GM03348 (cell line): ENCODE data around the gene CARD9.

Experiments used
- DNase-seq: peaks from one replicate; pipeline ENCODE4 v3.0.0; 2012; ENCODE audit warnings: low spot score

The CARD9 gene

DNA sequence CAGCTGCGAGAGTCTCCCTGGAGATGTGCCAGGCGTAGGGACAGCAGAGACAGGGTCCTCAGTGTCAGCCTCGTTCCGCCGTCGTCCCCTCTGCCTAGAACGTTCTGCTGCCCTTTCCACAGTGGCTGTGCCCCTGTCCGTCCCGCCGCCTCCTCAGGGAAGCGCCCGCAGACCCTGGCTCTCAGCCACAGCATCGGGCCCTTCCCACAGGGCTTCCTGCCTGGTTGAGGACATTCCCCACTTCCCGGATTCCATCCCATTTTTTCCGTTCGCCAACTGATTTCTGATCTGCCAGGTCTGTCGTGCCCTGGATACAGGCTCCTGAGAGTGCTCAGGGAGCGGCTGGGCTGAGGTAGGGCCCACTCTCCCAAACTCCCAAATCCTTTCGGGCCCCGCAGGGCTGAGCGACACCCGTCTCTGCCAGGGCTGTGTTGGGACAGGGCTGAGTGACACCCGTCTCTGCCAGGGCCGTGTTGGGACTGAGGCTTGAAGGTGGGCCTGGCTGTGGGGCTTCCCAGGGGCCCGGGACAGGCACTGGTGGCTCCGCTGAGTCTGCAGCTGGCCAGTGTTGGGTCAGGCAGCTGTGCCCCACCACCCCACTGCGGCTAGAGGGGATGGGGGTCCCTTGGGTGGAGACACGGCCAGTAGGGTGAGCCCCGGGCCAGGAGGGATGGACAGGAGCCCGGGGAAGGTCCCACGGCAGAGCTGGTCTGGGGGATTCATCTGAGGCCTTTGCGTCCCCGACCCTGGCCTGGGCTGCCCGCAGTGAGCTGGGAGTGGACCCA lies 25.8 kb downstream of the CARD9 start:
- DNase-seq = no peak

DNA sequence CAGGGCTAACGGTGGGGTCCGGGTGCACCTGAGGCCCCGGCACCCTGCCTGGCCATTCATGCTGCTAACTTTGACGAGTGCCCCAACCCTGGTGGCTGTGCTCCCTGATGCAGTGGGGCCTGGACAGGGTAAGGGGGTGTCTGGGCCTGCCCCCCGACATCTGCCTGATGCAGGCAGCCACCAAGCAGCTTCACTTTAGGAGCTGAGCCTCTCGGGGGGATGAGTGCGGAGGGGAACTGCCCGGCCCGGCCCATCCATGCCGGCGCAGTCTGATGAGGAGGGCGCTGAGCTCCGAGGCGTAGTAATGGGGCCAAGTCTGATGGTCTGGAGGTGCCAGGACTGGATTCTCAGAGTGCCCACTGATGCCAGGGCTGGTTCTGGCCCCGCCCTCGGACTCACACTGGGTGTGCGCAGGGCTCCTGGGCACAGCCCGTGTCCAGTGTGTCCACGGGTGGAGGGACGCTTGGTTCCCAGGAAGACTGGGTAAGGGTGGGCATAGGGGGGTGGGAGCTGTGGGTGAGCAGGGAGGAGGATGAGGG lies 26.5 kb downstream of the CARD9 start:
- DNase-seq = no peak

DNA sequence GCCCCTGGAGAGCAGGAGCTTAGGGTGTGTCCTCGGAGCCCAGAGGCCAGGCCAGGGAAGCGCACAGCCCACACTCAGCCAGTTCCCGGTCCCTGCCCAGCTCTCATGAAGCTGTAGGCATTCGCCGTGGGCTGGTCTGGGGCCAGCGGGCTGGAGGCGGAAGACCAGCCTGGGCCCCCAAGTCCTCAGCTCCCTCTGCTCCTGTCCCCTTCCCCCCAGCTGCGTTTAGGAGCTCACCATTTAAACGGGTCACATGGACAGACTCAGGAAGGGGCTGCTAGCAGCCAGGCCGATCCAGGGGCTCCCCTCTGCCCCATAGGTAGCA lies 27.4 kb downstream of the CARD9 start:
- no peak for DNase-seq

DNA sequence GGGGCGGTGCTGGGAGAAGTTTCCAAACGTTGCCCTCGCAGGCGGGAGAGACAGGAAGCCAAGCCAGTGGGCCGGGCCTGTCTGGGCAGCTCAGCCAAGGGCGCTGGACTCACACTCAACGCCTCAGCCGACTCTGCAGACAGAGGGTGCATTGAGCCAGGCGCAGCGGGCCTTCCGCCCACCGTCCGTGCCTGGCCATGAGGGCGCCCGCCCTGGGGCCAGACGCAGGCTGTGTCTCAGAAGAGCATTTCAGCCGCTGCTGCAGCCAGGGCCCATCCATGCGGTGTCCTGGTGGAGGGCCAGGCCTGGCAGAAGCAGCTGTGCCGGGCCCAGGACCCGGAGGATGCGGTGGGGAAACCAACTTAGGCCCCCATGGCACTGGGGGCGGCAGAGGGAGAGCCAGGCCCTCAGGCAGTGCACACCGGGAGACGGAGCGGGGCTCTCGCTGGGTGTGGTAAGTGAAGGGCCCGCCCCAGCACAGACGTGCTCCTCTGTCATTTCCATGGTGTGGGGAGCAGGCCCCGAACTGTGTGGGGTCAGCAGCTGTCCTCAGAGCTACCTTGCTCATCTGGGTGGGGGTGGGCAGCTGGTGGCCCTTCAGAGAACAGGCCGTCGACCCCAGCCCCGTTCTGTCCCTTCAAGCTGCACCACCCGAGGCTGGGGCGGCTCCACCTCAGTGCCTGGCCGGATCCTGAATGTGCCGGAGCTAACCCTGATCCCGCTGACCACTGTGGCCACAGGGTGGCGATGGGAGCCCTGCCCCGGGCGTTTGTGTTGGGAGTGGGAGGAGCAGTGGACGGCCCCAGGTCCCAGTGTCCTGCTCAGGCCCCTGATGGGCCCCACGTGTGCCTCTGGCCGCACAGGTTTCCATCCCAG lies 27.9 kb downstream of the CARD9 start:
- peak; percentile 68 for DNase-seq

- no peak for DNase-seq
These were observed 28.8 kb downstream of the CARD9 start for GRCh38 chr9:136344544-136345280.

- DNase-seq = no peak
These were observed 29.6 kb downstream of the CARD9 start for GRCh38 chr9:136343884-136344269.

DNA sequence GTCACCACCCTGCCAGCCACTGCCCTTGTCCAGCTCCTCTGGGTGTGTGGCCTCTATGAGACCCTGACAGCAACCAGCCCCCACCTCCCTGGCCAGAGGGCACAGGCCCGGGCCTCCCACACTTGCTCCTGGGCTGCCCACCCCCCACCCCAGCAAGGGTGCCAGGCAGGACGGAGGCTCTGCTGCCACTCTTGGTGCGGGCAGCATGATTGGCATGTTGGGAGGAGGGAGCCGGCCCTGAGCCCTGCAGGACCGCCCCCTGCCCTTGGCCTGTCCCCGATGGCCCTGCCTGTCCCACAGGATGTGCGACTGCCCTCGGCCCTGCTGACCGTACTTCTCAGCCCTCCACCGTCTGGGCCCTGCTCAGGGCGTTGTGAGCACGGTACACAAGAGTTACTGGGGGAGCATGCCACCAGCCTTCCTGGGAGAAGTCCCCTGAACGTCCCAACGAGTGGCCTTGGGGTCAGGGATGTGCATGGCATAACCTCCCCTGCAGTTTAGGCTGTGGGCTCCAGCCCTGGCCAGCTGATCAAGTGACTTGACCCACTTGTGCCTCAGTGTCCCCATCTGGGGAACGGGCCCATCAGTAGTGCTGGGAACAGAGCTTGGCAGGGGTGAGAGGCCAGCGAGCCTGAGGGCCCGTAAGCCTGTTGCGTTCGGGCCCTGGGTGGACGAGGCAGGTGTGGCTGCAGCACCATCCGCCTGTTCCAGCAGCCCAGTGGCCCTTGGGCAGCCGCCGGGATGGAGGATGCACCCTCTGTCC lies 30.2 kb downstream of the CARD9 start:
- DNase-seq = no peak

DNA sequence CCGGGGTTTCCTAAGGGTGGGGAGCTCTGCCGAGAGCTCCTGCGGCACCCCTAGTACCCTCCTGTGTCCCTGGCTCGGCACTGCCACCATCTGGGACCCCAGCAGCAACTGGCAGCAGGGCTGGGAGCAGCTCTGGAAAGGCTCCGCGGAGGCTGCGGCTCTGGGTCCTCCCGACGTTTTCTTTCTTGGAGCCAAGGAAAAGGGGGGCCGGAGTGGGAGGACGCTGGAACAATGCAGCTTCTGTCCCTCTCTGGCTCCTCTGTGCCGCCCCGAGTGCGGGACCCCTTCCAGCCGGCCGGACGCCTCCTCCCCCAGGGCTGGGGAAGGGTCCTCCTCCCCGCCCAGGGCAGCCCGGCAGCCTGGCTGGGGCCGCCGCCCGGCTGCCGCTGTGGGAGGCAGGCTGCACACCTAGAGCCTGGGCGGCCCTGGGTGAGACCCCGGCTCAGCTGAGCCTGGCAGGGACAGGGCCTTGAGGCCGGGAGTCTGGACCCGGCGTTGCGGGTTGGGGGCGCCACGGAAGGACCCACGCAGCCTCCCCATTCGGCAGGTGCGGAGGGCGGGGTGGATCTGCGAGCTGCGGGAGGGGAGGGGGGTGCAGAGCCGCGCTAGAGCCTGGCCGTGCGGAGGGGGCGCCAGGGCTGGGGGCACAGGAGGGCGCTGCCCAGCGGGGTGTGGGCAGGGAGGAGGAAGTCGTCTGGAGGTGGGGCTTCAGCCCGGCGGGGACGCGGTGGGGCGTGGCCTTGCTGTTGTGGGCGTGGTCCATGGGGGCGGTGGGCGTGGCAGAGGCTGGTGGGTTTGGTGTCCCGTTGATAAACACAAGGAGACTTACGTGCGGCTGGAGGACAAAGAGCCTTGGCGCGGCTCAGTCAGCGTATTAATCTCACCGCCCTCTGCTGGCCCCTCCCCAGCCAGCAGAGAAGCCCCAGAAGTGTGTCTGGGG lies 31.0 kb downstream of the CARD9 start:
- DNase-seq = peak; percentile 64

DNA sequence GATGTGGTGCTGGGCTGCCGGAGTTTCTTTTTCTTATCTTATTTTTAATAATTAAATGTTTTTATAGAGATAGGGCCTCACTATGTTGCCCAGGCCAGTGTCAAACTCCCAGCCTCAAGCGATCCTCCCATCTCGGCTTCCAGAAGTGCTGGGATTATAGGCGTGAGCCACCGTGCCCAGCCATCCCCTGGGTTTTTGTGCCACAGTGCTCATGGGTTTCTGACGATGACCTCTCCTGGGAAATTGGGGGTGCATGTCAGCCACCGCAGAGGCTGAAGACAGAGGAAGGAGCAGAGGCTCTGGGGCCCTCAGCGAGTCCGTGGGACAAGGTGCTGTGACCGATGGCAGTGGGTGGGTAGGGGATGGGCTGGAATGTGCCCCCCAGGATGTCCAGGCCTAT lies 31.7 kb downstream of the CARD9 start:
- no peak for DNase-seq

DNA sequence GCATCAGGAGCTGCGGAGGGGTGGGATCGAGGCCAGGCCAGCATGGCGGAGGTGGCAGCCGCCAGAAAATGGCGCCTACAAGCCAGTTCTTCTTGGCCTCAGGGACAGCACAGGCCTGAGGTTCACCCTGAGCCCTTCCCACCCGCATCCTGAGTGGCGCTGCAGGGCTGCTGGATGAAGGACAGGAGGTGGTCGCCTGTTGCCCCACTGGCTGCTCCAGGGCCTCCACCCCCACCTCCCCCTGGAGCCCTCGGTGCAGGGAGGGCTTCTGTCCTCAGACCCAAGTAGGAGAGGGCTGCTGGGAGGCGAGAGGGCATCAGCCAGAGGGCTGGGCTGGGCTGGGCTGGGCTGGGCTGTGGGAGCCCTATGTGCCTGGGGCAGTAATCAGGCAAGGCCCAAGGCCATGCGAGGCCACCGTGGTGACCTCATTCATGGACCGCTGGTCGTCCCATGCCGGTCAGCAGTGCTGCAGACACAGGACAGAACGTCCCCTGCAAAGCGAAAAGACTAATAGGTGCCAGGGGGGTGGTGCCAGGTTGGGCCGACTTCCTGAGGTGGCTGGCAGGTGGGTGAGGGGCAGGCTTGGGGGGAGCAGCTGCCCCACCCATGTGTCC lies 32.3 kb downstream of the CARD9 start:
- no peak for DNase-seq

DNA sequence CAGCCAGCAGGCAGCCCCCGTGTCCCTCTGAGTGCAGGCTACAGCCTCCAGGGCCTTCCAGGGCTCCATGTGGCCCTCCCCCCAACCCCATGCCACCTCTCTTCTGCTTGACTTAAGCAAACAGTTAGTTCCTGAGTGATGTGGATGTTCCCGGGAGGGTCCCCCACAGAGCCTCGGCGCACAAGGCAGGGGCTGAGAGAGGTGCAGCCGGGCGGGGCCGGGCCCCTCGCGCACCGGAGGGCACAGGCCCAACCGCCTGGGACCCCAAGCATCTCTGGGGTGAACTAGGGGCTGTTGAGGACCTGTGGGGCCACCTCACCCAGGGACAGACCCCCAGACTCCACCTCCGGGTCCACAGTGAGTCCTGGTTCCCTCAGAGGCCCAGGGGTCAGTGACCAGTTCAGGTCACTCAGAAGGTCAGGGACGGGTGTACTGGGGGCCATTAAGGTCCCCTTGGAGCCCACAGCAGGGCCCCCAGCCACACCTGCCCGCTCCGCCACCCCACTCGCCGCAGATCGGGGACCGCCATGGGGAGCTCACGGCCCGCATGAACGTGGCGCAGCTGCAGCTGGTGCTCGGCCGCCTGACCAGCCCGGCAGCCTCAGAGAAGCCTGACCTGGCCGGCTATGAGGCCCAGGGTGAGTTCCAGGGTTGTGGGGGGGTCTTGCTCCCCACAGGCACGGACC lies 33.0 kb downstream of the CARD9 start:
- DNase-seq = no peak

- no peak for DNase-seq
These were observed 33.5 kb downstream of the CARD9 start for GRCh38 chr9:136339958-136340310.

GRCh38 chr9:136339173-136339957 lies 34.1 kb downstream of the CARD9 start:
- DNase-seq = peak; percentile 75

- DNase-seq = no peak
These were observed 35.0 kb downstream of the CARD9 start for GRCh38 chr9:136338511-136338910.

- DNase-seq = no peak
These were observed 35.8 kb downstream of the CARD9 start for GRCh38 chr9:136337416-136338395.

DNA sequence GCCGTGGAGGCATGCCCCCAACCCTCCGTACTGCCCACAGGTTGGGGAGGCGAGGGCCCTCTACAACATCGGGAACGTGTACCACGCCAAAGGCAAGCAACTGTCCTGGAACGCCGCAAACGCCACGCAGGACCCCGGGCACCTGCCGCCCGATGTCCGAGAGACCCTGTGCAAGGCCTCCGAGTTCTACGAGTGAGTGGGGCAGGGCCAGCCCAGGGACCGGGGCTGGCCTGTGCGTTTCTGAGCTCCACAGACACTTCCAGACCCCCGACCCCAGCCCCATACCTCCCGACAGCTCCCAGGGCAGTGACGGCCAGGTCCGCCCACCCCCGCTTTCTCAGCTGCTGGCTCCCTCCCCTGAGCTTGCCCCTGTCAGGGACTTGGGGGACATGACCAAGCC lies 36.6 kb downstream of the CARD9 start:
- no peak for DNase-seq

- peak; percentile 59 for DNase-seq
These were observed 37.2 kb downstream of the CARD9 start for GRCh38 chr9:136336156-136336870.
